Fibroblast of mammary gland (primary cell): Measurements from ENCODE around the gene SUGCT.
"Not testable (repeated sequence)": the region's sequence is repeated elsewhere in the genome, so short reads cannot be mapped to it uniquely, and the experiment has no call there.

ENCODE experiments used
- DNase-seq: peaks from one replicate; pipeline ENCODE4 v3.0.0-alpha.2; 2010; ENCODE audit warnings: low read depth
- H3K4me3 ChIP-seq: 2 replicates; pipeline ENCODE4 v1.5.1; 2011; ENCODE audit warnings: low read depth, mild to moderate bottlenecking, low read length, moderate library complexity; ENCODE audit not compliant: control insufficient read depth
- CTCF ChIP-seq: conservative IDR thresholded peaks from 2 replicates; pipeline ENCODE4 v1.5.1; 2011; ENCODE audit warnings: low read depth, low read length, inconsistent platforms; ENCODE audit not compliant: control insufficient read depth, insufficient read depth

SUGCT gene

GRCh38 chr7:40403703-40404476 lies 269.1 kb downstream of the SUGCT start:
- H3K4me3 ChIP-seq, result no peak overlapping the region
- no peak for TF ChIP-seq CTCF
- no peak for DNase-seq

GRCh38 chr7:40405991-40406390 lies 271.2 kb downstream of the SUGCT start:
- DNase-seq, result no peak
- TF ChIP-seq CTCF, result no peak
- H3K4me3 ChIP-seq, result no peak overlapping the region

DNA sequence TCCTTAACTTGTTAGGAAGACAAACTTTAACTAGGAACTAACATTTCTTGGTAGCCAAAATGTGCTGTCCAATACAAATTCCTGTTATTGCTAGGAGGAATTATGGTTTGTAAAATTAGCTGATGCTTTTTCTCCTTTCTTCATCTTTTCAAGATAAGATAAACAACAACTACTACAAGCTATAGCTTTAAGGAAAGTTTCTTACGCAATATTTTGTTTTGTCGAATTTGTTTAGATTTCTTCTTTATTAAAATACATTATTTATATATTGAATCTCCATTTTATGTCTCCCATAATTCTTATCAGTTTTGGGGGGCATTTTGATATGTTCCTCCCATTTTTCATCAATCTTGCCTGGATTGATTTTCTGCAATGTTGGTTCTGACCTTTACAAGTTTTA lies 277.5 kb downstream of the SUGCT start:
- TF ChIP-seq CTCF, result no peak
- H3K4me3 ChIP-seq, result no peak overlapping the region
- no peak for DNase-seq

DNA sequence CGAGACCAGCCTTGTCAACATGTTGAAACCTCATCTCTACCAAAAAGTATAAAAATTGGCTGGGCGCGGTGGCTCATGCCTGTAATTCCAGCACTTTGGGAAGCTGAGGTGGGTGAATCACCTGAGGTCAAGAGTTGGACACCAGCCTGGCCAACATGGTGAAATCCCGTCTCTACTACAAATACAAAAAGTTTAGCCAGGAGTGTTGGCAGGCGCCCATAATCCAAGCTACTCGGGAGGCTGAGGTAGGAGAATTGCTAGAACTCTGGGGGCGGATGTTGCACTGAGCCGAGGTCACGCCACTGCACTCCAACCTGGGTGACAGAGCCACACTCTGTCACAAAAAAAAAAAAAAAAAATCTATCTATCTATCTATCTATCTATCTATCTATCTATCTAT lies 279.9 kb downstream of the SUGCT start:
- not testable (repeated sequence) for DNase-seq, H3K4me3 ChIP-seq

- no peak for TF ChIP-seq CTCF
- DNase-seq, result no peak
- H3K4me3 ChIP-seq, result no peak overlapping the region
These were observed 283.6 kb downstream of the SUGCT start for GRCh38 chr7:40418448-40418847.

DNA sequence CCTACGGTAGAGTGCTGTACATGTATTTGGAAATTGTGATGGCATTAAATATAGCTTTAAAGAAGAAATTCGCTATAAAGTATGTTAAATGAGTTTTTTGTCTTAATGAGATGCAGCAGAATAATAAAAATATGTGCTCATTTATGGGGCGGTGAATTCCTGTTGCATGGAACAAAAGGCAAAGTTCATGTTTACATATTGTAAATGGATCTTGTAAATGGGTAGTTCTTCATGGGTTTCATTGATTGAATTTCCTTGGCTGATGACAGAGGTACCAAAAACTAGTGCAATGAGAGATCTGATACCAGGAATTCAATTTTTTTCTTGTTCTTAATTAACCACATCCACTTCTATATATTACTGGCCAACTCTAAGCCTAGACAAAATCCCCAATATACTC lies 284.2 kb downstream of the SUGCT start:
- no peak for TF ChIP-seq CTCF
- H3K4me3 ChIP-seq, result no peak overlapping the region
- DNase-seq, result no peak

DNA sequence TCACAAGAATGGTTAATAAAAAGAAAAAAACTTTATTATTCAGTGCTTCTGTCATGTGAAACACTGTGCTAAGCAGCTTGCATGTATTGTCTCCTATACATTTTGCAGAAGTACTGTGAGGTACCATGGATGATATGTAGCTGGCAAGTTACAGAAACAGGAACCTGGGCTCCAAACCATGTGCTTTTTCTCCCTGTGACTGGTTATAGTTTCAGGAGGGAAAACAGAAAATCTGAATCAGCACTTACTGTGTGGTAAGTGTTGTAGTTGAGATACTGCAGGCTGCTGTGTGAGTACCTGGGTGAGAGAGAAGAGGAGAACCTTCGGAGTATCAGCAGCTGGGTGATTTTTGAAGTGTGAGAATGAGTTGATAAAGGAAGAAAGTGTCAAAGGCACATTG lies 285.0 kb downstream of the SUGCT start:
- no peak for TF ChIP-seq CTCF
- DNase-seq, result no peak

More for the DNA sequence above, 285.0 kb downstream of the SUGCT start:
- H3K4me3 ChIP-seq, result no peak overlapping the region
